Left ventricle myocardium inferior (tissue), 1 donor: Measurements from ENCODE around the gene TCTN1. TPM values are rescaled to one million over a fixed set of nuclear protein-coding genes. Genes with fewer than 3 reads are reported as not detected.
"Not testable (repeated sequence)": the region's sequence is repeated elsewhere in the genome, so short reads cannot be mapped to it uniquely, and the experiment has no call there.

Experiments used
- DNase-seq: peaks from one replicate; pipeline ENCODE4 v3.0.0-alpha.2; 2020
- H3K27ac ChIP-seq: fragments of 200-600 bp; replicated peaks from 2 replicates; pipeline ENCODE4 v1.8.0; 2021
- H3K27me3 ChIP-seq: fragments of 200-600 bp; 2 replicates; pipeline ENCODE4 v1.8.0; 2021; ENCODE audit warnings: low read depth
- H3K36me3 ChIP-seq: fragments of 200-600 bp; 2 replicates; pipeline ENCODE4 v1.8.0; 2021
- H3K4me1 ChIP-seq: fragments of 200-600 bp; 2 replicates; pipeline ENCODE4 v1.8.0; 2021
- H3K4me3 ChIP-seq: fragments of 200-600 bp; 2 replicates; pipeline ENCODE4 v1.8.0; 2021; ENCODE audit warnings: mild to moderate bottlenecking, moderate library complexity
- H3K9me3 ChIP-seq: fragments of 200-600 bp; replicated peaks from 2 replicates; pipeline ENCODE4 v1.8.0; 2021
- intact Hi-C: fragments of 100-400 bp; cut with micrococcal nuclease; formaldehyde crosslinking; loops from one replicate; pipeline ENCODE4 v1.11.0; 2022
- total RNA-seq: library from RNA; stranded (reverse); fragmentation: NEBNext Ultra II Directional; extraction: Animal tissue kit (Norgen Biotek cat#: 25700); gene quantifications from one replicate; pipeline ENCODE4 v1.2.1, GENCODE V29; 2021
- TF ChIP-seq, protein P1 (sequence below): fragments of 200-600 bp; IDR thresholded peaks from 2 replicates; pipeline ENCODE4 v1.8.0; 2021; ENCODE audit warnings: antibody characterized with exemption, mild to moderate bottlenecking, borderline replicate concordance
- donor health status: DM: no; HTN: yes; CAD: no; lungs with severe emphysema.

Gene TCTN1
- total RNA-seq, 1 donor from 2014 or later = 21.6 TPM

GRCh38 chr12:110574044-110574443 is 39.9 kb upstream of the TCTN1 start:
- H3K4me1 ChIP-seq = peaks cover 79% of the 10 kb centered on the region

GRCh38 chr12:110574717-110575230 is 39.2 kb upstream of the TCTN1 start:
- peaks cover 80% of the 10 kb centered on the region for H3K4me1 ChIP-seq
- H3K36me3 ChIP-seq, intact Hi-C loops, H3K27me3 ChIP-seq, DNase-seq: not testable (repeated sequence)
- H3K9me3 ChIP-seq = peaks cover 23% of the 10 kb centered on the region
- H3K27ac ChIP-seq = peak overlapping the region; percentile 91
- H3K4me3 ChIP-seq = peak overlapping the region; percentile 13

More at GRCh38 chr12:110574044-110574443, 39.9 kb upstream of the TCTN1 start:
- Histone ChIP-seq H3K27ac (peak overlapping the region; percentile 91), H3K36me3 (peaks cover 3% of the 10 kb centered on the region), H3K9me3 (peaks cover 30% of the 10 kb centered on the region), H3K27me3 (no peaks in the 10 kb centered on the region), H3K4me3 (peak overlapping the region; percentile 7)
- DNase-seq = no peak
- intact Hi-C loops = no loop called here
- TF ChIP-seq, protein P1, sequence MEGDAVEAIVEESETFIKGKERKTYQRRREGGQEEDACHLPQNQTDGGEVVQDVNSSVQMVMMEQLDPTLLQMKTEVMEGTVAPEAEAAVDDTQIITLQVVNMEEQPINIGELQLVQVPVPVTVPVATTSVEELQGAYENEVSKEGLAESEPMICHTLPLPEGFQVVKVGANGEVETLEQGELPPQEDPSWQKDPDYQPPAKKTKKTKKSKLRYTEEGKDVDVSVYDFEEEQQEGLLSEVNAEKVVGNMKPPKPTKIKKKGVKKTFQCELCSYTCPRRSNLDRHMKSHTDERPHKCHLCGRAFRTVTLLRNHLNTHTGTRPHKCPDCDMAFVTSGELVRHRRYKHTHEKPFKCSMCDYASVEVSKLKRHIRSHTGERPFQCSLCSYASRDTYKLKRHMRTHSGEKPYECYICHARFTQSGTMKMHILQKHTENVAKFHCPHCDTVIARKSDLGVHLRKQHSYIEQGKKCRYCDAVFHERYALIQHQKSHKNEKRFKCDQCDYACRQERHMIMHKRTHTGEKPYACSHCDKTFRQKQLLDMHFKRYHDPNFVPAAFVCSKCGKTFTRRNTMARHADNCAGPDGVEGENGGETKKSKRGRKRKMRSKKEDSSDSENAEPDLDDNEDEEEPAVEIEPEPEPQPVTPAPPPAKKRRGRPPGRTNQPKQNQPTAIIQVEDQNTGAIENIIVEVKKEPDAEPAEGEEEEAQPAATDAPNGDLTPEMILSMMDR = no peak

- no peak for DNase-seq
- Histone ChIP-seq H3K27me3 (no peaks in the 10 kb centered on the region), H3K27ac (peak overlapping the region; percentile 91), H3K4me3 (peak overlapping the region; percentile 13), H3K9me3 (peaks cover 22% of the 10 kb centered on the region), H3K36me3 (peaks cover 3% of the 10 kb centered on the region), H3K4me1 (peaks cover 85% of the 10 kb centered on the region)
- TF ChIP-seq, protein P1 = no peak
- intact Hi-C loops = no loop called here
Observed at GRCh38 chr12:110575326-110575725, 38.6 kb upstream of the TCTN1 start.

DNA sequence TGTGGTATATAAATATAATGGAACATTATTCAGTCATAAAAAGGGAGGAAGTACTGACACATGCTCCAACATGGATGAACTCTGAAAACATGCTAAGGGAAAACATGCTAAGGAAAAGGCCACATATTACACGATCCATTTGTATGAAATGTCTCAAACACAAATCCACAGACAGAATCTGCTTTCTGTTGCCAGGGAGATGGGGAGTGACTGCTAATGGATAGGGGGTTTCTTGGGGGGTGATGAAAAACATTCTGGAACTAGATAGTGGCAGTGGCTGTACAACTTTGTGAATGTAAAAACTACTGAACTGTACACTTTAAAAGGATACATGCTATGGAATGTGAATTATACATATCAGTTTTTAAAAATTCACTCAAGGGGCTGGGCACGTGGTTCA is 37.4 kb upstream of the TCTN1 start:
- peak overlapping the region; percentile 91 for H3K27ac ChIP-seq
- peaks cover 14% of the 10 kb centered on the region for H3K9me3 ChIP-seq
- TF ChIP-seq, protein P1 = no peak
- no peak for DNase-seq
- peaks cover 97% of the 10 kb centered on the region for H3K4me1 ChIP-seq
- H3K27me3 ChIP-seq = no peaks in the 10 kb centered on the region
- intact Hi-C loops = no loop called here
- no peaks in the 10 kb centered on the region for H3K36me3 ChIP-seq
- no peak overlapping the region for H3K4me3 ChIP-seq

DNA sequence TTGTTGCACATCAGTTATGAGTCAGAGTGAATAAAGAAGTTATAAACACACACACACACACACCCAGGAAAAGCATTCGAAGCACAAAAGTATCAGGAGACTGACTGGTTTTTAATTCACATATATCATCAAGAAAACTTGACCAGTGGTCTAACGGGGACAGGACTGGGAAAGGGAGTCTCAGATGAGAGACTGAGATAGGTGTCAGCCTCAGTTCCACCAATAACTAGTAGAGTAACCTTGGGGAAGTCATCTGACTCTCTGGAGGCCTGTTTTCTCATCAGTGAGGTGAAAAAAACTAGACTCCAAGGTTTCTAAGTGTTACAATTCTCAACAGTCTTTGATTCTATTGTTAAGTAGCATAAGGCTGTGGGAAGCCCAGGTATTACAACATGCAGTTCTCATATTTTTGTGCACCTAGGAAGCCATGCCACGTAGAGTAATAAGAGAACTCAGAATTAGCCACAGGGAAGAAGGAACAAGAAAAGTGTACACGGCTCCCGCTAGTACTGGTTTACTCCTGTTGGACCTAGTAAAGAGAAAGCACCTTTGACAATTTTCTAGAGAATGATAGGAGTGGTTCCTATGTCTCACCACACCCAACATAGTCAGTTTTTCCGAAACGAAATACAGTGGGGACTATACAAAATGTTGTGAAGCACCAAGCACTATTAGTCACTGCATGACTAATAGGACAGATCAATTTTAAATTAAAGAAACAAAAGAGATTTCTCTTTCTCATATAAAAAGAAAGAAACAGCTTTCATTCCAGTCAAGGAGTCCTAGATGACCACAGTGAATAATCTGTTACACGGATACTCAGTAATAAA is 35.9 kb upstream of the TCTN1 start:
- Histone ChIP-seq H3K4me1 (peaks cover 96% of the 10 kb centered on the region), H3K36me3 (no peaks in the 10 kb centered on the region), H3K27ac (peak overlapping the region; percentile 91), H3K27me3 (no peaks in the 10 kb centered on the region), H3K9me3 (no peaks in the 10 kb centered on the region), H3K4me3 (peak overlapping the region; percentile 75)
- DNase-seq = no peak
- intact Hi-C loops = no loop called here
- TF ChIP-seq, protein P1 = no peak
